Memory B cell (primary cell): ENCODE results near the gene ESPNL.

ENCODE experiments used
- ATAC-seq: fragments of 150-1000 bp; cut with Tn5 transposase; 2 replicates; pipeline ENCODE4 v1.10.0; 2021; ENCODE audit warnings: low read depth, mild to moderate bottlenecking, moderate library complexity
- DNase-seq, 2 donors: peaks; one replicate each; pipeline ENCODE4 v3.0.0; 2022; ENCODE audit warnings: low spot score in 2 of 2
- H3K27ac Mint-ChIP-seq: one replicate; pipeline ENCODE4 v1.8.0; 2022; ENCODE audit warnings: mild to moderate bottlenecking, moderate library complexity, mixed read lengths
- H3K27me3 Mint-ChIP-seq: one replicate; pipeline ENCODE4 v1.8.0; 2022; ENCODE audit warnings: mixed read lengths
- H3K36me3 Mint-ChIP-seq: one replicate; pipeline ENCODE4 v1.8.0; 2022; ENCODE audit warnings: mild to moderate bottlenecking, mixed read lengths
- H3K4me1 Mint-ChIP-seq: one replicate; pipeline ENCODE4 v1.8.0; 2022; ENCODE audit warnings: mixed read lengths
- H3K4me3 Mint-ChIP-seq: one replicate; pipeline ENCODE4 v1.8.0; 2022; ENCODE audit warnings: mild to moderate bottlenecking, moderate library complexity, mixed read lengths
- H3K9me3 Mint-ChIP-seq: one replicate; pipeline ENCODE4 v1.8.0; 2022; ENCODE audit warnings: mixed read lengths

Gene ESPNL

DNA sequence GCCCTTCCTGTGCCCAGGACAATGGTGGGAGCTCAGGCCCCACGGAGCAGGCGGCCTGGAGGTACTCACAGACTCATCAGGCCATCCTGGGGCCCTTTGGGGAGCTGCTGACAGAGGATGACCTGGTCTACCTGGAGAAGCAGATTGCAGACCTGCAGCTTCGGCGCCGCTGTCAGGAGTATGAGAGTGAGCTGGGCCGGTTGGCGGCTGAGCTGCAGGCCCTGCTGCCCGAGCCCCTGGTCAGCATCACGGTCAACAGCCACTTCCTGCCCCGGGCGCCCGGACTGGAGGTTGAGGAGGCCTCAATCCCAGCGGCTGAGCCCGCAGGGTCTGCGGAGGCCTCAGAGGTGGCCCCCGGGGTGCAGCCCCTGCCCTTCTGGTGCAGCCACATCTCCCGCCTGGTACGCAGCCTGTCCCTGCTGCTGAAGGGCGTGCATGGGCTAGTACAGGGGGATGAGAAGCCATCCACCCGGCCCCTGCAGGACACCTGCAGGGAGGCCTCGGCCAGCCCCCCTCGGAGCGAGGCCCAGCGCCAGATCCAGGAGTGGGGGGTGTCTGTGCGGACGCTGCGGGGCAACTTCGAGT, 30.1 kb downstream of the ESPNL start:
- Mint-ChIP-seq H3K4me3 (no peak overlapping the region), H3K36me3 (no peaks in the 10 kb centered on the region), H3K9me3 (no peaks in the 10 kb centered on the region), H3K4me1 (no peaks in the 10 kb centered on the region), H3K27me3 (no peaks in the 10 kb centered on the region), H3K27ac (no peak overlapping the region)
- ATAC-seq (no peak), DNase-seq (no peak)

DNA sequence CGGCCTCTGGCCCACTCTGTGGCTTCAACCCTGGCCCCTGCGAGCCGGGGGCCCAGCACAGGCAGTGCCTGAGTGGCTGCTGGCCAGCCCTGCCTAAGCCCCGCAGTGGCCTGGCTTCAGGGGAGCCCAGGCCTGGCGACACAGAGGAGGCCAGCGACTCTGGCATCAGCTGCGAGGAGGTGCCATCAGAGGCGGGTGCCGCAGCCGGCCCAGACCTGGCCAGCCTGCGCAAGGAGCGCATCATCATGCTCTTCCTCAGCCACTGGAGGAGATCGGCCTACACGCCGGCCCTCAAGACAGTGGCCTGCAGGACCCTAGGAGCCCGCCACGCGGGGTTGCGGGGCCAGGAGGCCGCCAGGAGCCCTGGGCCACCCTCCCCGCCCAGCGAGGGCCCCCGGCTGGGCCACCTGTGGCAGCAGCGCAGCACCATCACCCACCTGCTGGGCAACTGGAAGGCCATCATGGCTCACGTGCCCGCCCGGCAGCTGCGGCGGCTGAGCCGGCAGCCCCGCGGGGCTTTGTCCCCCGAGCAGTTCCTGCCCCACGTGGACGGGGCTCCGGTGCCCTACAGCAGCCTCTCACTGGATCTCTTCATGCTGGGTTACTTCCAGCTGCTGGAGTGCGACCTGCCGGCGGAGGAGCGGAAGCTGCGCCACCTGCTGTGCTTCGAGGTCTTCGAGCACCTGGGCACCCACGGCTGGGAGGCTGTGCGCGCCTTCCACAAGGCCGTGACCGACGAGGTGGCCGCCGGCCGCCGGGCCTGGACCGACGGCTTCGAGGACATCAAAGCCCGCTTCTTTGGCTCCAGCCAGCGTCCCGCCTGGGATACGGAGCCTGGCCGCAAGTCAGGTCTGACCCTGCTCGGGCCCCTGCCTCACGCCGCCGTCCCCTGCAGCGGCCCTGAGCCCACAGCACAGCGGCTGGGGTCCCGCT, 30.8 kb downstream of the ESPNL start:
- Mint-ChIP-seq H3K36me3 (no peaks in the 10 kb centered on the region), H3K9me3 (no peaks in the 10 kb centered on the region), H3K27ac (no peak overlapping the region), H3K27me3 (no peaks in the 10 kb centered on the region), H3K4me3 (no peak overlapping the region), H3K4me1 (peaks cover under 1% of the 10 kb centered on the region)
- no peak for ATAC-seq
- no peak for DNase-seq

DNA sequence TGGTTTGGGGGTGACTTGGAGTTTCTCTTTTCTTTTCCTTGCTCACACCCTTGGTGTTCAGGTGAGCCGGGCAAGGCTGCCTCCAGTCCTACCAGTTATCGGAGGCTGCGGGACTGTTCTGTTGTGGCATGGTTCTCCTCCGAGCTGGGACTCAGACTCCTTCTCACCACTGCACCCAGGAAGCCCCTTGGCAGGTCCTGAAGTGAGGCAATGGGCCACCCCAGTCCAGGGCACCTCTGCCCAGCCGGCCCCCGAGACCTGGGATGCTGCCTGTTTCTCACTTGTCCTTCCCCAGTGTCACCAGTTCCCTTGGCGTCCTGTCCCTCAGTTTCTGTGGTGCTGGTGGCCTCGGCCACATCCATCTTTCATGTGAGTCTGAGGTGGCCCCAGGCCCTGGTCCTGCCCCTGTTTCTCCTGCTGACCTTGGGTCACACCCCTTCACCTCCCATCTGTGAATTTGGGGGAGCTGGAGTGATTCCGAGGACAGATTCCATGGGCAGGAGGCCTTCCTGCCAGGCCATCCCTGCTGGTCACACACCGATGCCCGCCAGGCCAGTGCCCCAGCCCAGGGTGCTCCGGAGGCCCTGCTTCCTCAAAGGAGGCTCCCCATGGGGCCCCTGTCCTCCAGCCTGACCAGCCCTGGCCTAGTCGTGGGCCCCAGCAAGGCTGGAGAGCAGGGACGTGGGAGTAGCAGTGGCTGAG, 31.8 kb downstream of the ESPNL start:
- H3K9me3 Mint-ChIP-seq = no peaks in the 10 kb centered on the region
- peaks cover 3% of the 10 kb centered on the region for H3K4me1 Mint-ChIP-seq
- ATAC-seq = no peak
- no peaks in the 10 kb centered on the region for H3K36me3 Mint-ChIP-seq
- no peak overlapping the region for H3K4me3 Mint-ChIP-seq
- no peak overlapping the region for H3K27ac Mint-ChIP-seq
- DNase-seq = no peak
- no peaks in the 10 kb centered on the region for H3K27me3 Mint-ChIP-seq

DNA sequence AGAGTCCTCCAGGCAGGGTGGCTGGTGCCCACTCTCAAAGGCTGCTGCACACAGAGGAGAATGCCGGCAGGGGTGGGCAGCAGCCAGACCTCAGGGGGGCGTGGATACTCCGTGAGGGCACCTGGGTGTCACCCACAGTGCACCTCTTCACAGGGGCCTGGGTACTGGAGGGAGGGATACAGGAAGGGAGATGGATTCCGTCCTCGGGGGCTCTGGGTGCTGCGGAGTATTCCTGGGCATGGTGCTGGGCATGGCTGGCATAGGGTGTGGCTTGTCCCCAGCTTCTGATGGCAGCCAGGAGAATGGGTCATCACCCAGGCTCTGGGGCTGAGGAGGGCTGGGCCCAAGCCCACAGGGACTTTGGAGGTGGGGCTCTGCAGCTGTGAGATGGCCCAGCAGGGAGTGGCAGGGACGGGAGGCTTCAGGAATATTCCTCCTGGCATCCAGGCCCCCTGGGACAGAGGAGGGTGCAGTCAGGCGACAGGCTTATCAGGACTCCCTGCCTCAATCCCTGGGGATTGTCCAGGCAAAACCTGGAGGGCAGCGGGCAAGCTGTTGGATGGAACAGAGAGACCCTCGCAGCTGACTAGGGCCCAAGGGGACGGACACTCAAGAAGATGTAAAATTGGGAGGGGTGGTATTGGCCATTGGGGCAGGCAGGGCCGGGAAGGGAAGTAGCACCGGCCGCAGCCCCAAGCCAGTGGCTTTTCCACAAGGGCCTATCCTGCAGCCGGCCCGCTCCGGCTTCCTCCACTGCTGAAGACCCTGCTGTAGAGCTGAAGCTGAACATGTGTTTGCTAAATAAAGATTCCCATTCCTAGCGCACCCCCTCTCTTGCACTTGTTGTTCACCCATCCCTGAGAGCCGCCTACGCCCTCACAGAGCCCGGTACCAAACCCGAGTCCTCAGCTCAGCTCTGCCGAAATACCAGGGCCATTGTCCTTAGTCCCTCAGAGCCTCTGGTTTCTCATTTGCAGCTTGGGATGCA, 32.6 kb downstream of the ESPNL start:
- no peaks in the 10 kb centered on the region for H3K36me3 Mint-ChIP-seq
- H3K27me3 Mint-ChIP-seq = no peaks in the 10 kb centered on the region
- ATAC-seq = no peak
- no peaks in the 10 kb centered on the region for H3K9me3 Mint-ChIP-seq
- H3K4me1 Mint-ChIP-seq = peaks cover 6% of the 10 kb centered on the region
- peak overlapping the region; percentile 20 for H3K27ac Mint-ChIP-seq
- no peak for DNase-seq
- H3K4me3 Mint-ChIP-seq = no peak overlapping the region

DNA sequence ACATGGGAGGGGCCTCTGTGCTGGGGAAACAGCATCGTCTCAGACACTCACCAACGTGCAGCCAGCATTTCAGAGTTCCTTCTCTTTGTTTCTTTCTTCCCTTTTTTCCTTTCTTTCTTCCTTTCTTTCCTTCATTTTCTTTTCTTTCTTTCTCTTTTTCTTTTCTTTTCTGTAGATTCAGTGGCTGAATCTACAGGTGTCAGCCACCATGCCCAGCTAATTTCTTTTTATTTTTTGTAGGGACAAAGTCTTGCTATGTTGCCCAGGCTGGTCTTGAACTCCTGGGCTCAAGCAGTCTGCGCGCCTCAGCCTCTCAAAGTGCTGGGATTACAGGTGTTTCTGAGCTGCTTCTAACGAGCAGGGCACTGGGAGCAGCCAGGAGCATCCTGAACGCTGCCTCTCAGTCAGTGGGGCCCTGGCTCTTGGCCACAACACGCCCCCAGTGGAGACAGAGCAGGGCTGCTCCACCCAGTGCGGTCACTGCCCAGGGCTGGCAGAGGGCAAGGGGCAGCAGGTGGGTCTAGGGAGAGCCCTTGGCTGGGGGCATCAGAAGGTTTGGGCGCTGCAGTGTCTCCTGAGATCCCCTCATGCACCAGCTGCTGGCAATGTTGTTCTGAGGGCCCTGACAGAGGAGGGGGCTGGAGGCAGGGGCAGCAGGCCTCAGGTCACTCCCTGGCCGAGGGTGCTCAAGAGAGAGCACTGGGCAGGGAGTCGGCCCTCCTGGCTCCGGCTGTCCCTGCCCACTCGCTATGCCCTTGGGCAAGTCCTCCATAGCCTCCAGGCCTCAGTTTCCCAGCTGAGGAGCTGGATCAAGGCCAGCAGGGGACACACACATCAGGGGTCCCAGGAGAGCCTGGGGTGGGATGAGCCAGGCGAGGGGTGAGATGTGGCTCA, 33.6 kb downstream of the ESPNL start:
- Mint-ChIP-seq H3K27ac (peak overlapping the region; percentile 20), H3K36me3 (no peaks in the 10 kb centered on the region), H3K4me3 (no peak overlapping the region), H3K9me3 (no peaks in the 10 kb centered on the region), H3K4me1 (peaks cover 14% of the 10 kb centered on the region), H3K27me3 (no peaks in the 10 kb centered on the region)
- no peak for DNase-seq
- ATAC-seq = no peak

DNA sequence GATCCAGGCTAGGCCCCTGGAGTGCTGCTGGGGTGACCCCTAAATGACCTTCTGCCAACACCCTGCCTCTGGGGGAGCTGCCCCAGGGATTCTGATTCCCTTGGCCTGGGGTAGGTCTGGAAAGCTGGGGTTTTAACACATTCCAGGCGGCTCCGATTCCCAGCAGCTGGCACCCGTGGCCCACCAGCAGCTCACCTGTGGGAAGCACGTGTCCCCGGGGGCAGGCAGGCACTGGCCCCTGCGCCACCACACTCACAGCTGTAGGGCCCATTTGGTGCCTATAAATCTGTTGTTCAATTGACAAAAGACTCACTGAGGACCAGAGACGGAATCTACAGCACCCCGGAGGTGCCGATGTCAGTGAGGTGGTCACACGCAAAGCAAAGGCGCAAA, 34.2 kb downstream of the ESPNL start:
- H3K27ac Mint-ChIP-seq = no peak overlapping the region
- no peaks in the 10 kb centered on the region for H3K9me3 Mint-ChIP-seq
- peaks cover 14% of the 10 kb centered on the region for H3K4me1 Mint-ChIP-seq
- no peaks in the 10 kb centered on the region for H3K27me3 Mint-ChIP-seq
- no peak for DNase-seq
- H3K36me3 Mint-ChIP-seq = no peaks in the 10 kb centered on the region
- H3K4me3 Mint-ChIP-seq = no peak overlapping the region
- no peak for ATAC-seq

DNA sequence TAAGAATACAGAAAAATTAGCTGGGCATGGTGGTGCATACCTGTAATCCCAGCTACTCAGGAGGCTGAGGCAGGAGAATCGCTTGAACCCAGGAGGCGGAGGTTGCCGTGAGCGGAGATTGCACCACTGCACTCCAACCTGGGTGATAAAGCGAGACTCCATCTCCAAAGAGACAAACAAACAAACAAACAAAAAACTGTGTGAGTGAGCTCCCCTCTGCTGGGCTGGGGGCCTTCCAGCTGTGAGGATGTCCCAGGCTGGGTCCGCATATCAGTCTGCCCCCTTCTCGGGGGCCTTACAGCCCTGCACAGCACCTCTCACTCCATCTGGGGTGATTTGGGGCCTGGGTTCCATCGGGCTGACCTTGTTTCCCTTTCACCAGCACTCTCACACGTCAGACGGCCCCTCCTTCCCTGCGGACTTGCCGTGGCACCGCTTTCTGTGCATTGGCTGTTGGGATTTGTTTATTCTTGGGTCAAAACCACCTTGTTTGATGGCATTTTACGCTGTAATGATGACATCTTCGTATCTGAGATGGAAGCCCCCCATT, 35.5 kb downstream of the ESPNL start:
- Mint-ChIP-seq H3K36me3 (no peaks in the 10 kb centered on the region), H3K4me3 (no peak overlapping the region), H3K27me3 (no peaks in the 10 kb centered on the region), H3K27ac (no peak overlapping the region), H3K9me3 (no peaks in the 10 kb centered on the region), H3K4me1 (peaks cover 15% of the 10 kb centered on the region)
- no peak for DNase-seq
- no peak for ATAC-seq

DNA sequence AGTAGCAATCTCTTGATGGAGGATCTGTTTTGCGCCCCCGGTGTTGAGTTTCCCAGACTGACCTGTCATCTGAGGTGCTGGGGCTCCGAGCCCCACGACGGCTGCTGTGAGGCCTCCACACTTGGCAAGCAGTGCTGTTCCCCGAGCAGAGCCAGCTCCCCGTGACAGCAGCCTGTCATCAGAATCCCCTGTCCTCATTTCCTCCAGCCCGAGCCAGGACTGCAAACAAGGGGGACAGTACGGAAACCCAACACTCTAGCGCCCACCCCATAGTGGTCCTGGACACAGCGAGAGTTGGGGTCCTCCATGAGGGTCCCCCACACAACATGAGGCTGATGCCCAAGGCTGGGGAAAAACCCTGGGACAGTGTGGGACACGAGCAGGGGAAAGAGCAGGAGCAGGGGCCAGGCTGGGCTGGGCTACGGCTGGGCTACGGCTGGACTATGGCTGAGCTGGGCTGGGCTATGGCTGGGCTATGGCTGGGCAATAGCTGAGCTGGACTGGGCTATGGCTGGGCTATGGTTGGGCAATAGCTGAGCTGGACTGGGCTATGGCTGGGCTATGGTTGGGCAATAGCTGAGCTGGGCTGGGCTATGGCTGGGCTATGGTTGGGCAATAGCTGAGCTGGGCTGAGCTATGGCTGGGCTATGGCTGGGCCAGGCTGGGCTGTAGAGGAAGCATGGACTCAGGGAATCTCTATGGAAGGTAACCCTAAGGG, 36.8 kb downstream of the ESPNL start:
- Mint-ChIP-seq H3K9me3 (no peaks in the 10 kb centered on the region), H3K4me1 (peaks cover 21% of the 10 kb centered on the region), H3K36me3 (no peaks in the 10 kb centered on the region), H3K27me3 (no peaks in the 10 kb centered on the region), H3K4me3 (no peak overlapping the region), H3K27ac (peak overlapping the region; percentile 45)
- DNase-seq = no peak
- ATAC-seq = no peak

DNA sequence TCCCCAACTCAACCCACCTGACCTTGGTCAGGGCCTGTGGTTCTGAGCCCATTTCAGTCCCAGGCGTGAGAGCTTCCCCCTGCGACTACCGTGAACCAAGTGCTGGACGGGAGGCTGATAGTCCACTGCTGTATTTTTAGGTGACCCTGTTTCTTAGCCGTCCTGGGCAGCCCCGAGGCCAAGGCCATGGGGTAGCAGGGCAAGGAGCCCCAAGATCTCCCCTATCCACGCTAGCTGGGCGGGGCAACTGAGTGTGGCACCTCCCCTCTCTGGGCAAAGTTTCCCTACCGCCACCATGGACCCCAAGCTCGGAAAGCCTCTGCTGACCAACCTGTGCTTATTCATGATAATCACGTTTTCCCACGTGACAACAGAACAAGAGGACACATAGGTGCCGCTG, 37.7 kb downstream of the ESPNL start:
- no peaks in the 10 kb centered on the region for H3K27me3 Mint-ChIP-seq
- H3K4me1 Mint-ChIP-seq = peaks cover 21% of the 10 kb centered on the region
- no peaks in the 10 kb centered on the region for H3K9me3 Mint-ChIP-seq
- H3K36me3 Mint-ChIP-seq = no peaks in the 10 kb centered on the region
- H3K4me3 Mint-ChIP-seq = no peak overlapping the region
- no peak for ATAC-seq
- no peak for DNase-seq
- peak overlapping the region; percentile 45 for H3K27ac Mint-ChIP-seq

DNA sequence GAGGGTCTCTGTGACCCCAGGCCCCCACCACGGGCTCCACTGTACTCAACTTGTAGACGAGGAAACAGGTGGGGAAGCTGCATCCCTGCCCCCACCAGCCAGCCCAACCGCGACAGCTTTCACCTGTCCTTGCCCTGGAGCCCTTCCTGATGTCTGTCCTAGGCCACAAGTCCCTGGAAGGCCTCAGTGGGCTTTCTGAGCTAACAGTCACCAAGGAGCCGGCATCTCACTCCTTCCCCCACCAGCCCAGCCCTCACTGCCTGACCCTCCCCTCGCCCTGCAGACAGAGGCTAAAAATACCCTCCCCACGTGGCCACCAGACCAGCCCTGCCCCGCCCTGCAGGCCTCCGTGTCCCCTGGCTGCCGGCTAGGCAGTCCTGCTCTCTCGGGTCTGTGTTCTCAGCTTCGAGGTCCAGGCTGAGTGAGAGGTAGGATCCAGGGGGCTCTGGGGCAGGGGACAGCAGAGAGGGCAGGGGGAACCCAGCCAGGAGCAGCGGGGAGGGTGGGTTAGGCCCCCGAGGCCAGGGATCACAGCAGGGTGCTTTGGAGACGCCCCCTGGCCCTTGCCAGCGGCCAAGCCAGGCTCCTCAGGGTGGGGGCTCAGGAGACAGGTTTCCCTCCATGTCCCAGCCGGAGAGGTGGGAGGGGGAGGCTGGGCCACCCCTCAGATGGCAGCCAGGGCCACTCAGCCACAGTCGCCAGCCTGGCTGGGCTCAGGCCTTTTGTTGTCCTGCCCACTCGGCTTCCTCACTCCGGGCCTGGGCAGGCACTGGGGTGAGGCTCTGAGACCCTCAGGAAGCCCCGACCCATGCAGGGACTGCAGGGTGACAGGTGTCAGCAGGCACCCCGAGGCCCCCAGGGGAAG, 38.4 kb downstream of the ESPNL start, which contains the start of gene KLHL30:
Gene KLHL30 (plus strand): TSS at position 338 of the 865 bp plus-strand sequence. CDS start 2,087 bp downstream, outside the sequence.
- peaks cover 21% of the 10 kb centered on the region for H3K4me1 Mint-ChIP-seq
- H3K9me3 Mint-ChIP-seq = no peaks in the 10 kb centered on the region
- ATAC-seq = peak; percentile 56

More for the DNA sequence above, 38.4 kb downstream of the ESPNL start, which contains the start of gene KLHL30:
- H3K27me3 Mint-ChIP-seq = no peaks in the 10 kb centered on the region
- H3K4me3 Mint-ChIP-seq = peak within 1 kb of the TSS; percentile 58
- H3K36me3 Mint-ChIP-seq = no peaks in the 10 kb centered on the region
- no peak for DNase-seq
- peak within 1 kb of the TSS; percentile 45 for H3K27ac Mint-ChIP-seq
